ENCODE measurements around the gene LIPI.

- TF ChIP-seq MYC (IDR thresholded peaks at IDR 0.05; ENCODE audit: low read depth, low read length) (no peak), CTCF (IDR thresholded peaks at IDR 0.05; ENCODE audit: low read depth, low read length) (no peak)
Observed at GRCh38 chr21:14095056-14095455, 115.7 kb downstream of the LIPI start.
